Activated CD8-positive, alpha-beta memory T cell treated with anti-CD3 and anti-CD28 coated beads, Interleukin-2, amount 10 ng/mL, durations not matched to agents 7 days and 5 days (primary cell): ENCODE data around the gene VOPP1. TPM values are rescaled to one million over a fixed set of nuclear protein-coding genes. Genes with fewer than 3 reads are reported as not detected.

Experiments
- ATAC-seq: fragments of 150-1000 bp; cut with Tn5 transposase; one replicate; pipeline ENCODE4 v1.10.0; 2021; ENCODE audit warnings: moderate library complexity
- CTCF ChIA-PET: fragments of 350-600 bp; sonication (Branson Sonifier 250); formaldehyde crosslinking; loops from one replicate; lab custom pipeline; 2021; ENCODE audit warnings: antibody characterized with exemption; lab: Charles Lee
- DNase-seq: peaks from one replicate; pipeline ENCODE4 v3.0.0-alpha.2; 2020
- H3K27ac Mint-ChIP-seq: one replicate; pipeline ENCODE4 v1.8.0; 2021; ENCODE audit warnings: mild to moderate bottlenecking, mixed read lengths
- H3K27me3 Mint-ChIP-seq: one replicate; pipeline ENCODE4 v1.8.0; 2021; ENCODE audit warnings: mixed read lengths
- H3K36me3 Mint-ChIP-seq: one replicate; pipeline ENCODE4 v1.8.0; 2021; ENCODE audit warnings: mild to moderate bottlenecking, mixed read lengths
- H3K4me1 Mint-ChIP-seq: one replicate; pipeline ENCODE4 v1.8.0; 2021; ENCODE audit warnings: mixed read lengths
- H3K4me3 Mint-ChIP-seq: one replicate; pipeline ENCODE4 v1.8.0; 2021; ENCODE audit warnings: mild to moderate bottlenecking, moderate library complexity, mixed read lengths
- H3K9me3 Mint-ChIP-seq: one replicate; pipeline ENCODE4 v1.8.0; 2022; ENCODE audit warnings: low read depth, mixed read lengths
- total RNA-seq, 2 experiments: library from RNA; stranded (reverse); gene quantifications; one replicate each; pipeline ENCODE4 v1.2.3, GENCODE V29; 2021

VOPP1 gene
- total RNA-seq, 2 experiments from 2014 or later: 42.3 to 67.3 TPM

- DNase-seq (no peak), ATAC-seq (no peak)
- peaks cover 2% of the 10 kb centered on the region for H3K36me3 Mint-ChIP-seq
- CTCF ChIA-PET: interaction anchor here (1.2 kb wide), 1 partner anchor 25 kb away, joined by 3 read pairs; no protein-coding TSS in a partner anchor
- H3K9me3 Mint-ChIP-seq: no peaks in the 10 kb centered on the region
- no peak overlapping the region for H3K27ac Mint-ChIP-seq
- peaks cover 1% of the 10 kb centered on the region for H3K4me1 Mint-ChIP-seq
- no peaks in the 10 kb centered on the region for H3K27me3 Mint-ChIP-seq
- no peak overlapping the region for H3K4me3 Mint-ChIP-seq
Measured at GRCh38 chr7:55440040-55440690, 132.1 kb downstream of the VOPP1 start.

- H3K4me1 Mint-ChIP-seq: peaks cover 1% of the 10 kb centered on the region
- H3K27me3 Mint-ChIP-seq: no peaks in the 10 kb centered on the region
- DNase-seq (no peak), ATAC-seq (no peak)
- no peaks in the 10 kb centered on the region for H3K9me3 Mint-ChIP-seq
- CTCF ChIA-PET: interaction anchor here (1.2 kb wide), 1 partner anchor 24 kb away, joined by 3 read pairs; no protein-coding TSS in a partner anchor
- no peak overlapping the region for H3K4me3 Mint-ChIP-seq
- H3K27ac Mint-ChIP-seq: no peak overlapping the region
- no peaks in the 10 kb centered on the region for H3K36me3 Mint-ChIP-seq
Measured at GRCh38 chr7:55439627-55440026, 132.7 kb downstream of the VOPP1 start.

DNA sequence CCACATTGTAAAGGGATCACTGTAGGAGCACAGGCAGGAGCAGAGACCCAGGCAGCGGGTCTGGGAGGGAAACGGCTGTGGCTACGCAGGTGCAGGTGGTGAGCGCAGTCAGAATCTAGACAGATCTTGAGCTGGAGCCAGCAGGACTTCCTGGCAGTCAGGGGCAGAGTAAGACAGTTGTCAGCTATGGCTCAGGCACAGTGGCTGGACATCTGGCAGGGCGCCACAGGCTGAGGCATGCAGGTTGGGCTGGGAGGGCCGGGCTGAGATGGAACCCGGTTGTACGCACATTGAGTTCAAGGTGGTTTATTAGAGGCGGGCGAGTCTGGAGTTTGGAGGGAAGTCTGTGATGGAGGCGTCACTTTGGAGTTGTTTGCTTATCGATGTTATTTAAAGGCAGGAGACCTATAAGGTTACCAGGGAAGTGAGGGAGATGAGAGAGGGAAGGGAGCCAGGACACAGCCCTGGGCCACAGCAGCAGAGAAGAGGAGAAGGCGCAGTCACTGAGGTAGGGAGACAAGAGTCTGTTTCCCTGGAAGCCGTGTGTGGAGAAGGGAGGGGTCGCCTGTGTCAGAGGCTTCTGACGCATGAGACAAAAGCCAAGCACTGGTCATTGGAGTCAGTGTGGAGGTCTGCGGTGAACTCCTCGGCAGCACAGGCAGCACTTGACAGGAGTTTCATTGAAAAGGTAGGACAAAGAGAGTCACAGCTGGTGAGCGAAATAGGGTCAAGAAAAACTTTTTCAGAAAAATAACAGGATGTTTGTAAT is 133.4 kb downstream of the VOPP1 start:
- no peak overlapping the region for H3K4me3 Mint-ChIP-seq
- no peaks in the 10 kb centered on the region for H3K27me3 Mint-ChIP-seq
- peaks cover 1% of the 10 kb centered on the region for H3K4me1 Mint-ChIP-seq
- no peak overlapping the region for H3K27ac Mint-ChIP-seq
- ATAC-seq (no peak), DNase-seq (no peak)
- CTCF ChIA-PET: interaction anchor here (1.2 kb wide), 1 partner anchor 23 kb away, joined by 3 read pairs; no protein-coding TSS in a partner anchor
- H3K36me3 Mint-ChIP-seq: no peaks in the 10 kb centered on the region
- no peaks in the 10 kb centered on the region for H3K9me3 Mint-ChIP-seq

GRCh38 chr7:55438085-55438756 is 134.1 kb downstream of the VOPP1 start:
- no peak overlapping the region for H3K27ac Mint-ChIP-seq
- no peaks in the 10 kb centered on the region for H3K27me3 Mint-ChIP-seq
- CTCF ChIA-PET: no interaction called here

GRCh38 chr7:55437375-55437774 is 134.9 kb downstream of the VOPP1 start:
- ATAC-seq: no peak
- DNase-seq: no peak
- Mint-ChIP-seq H3K36me3 (no peaks in the 10 kb centered on the region), H3K4me3 (no peak overlapping the region), H3K4me1 (peaks cover 1% of the 10 kb centered on the region), H3K9me3 (no peaks in the 10 kb centered on the region), H3K27ac (no peak overlapping the region), H3K27me3 (no peaks in the 10 kb centered on the region)
- CTCF ChIA-PET: no interaction called here

More at GRCh38 chr7:55438085-55438756, 134.1 kb downstream of the VOPP1 start:
- Mint-ChIP-seq H3K36me3 (no peaks in the 10 kb centered on the region), H3K4me3 (no peak overlapping the region), H3K4me1 (peaks cover 1% of the 10 kb centered on the region), H3K9me3 (no peaks in the 10 kb centered on the region)
- ATAC-seq (no peak), DNase-seq (no peak)

GRCh38 chr7:55436457-55436856 is 135.8 kb downstream of the VOPP1 start:
- CTCF ChIA-PET: no interaction called here
- no peaks in the 10 kb centered on the region for H3K9me3 Mint-ChIP-seq

DNA sequence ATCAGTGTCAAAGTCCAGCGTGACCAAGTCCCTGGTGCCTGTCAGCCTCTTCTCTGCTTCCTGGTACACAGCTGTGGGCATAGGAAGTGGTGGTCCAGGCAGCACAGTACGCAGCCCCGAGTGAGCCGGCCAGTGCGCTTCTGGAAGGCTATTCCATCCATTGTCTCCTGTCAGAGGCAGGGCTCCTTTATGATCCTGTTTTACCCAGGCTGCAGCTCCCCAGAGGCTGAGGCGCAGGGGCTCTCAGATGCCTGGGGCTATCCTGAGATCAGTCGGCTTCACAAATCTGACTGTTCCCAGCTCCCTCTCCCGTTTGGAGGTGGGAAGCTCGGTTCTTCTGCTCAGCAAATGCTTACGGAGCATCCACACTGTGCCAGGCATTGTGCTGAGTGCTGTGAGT is 136.8 kb downstream of the VOPP1 start:
- Mint-ChIP-seq H3K36me3 (no peaks in the 10 kb centered on the region), H3K27ac (no peak overlapping the region), H3K27me3 (no peaks in the 10 kb centered on the region), H3K4me3 (no peak overlapping the region), H3K9me3 (no peaks in the 10 kb centered on the region), H3K4me1 (peaks cover 1% of the 10 kb centered on the region)
- DNase-seq (no peak), ATAC-seq (no peak)
- CTCF ChIA-PET: no interaction called here

More at GRCh38 chr7:55436457-55436856, 135.8 kb downstream of the VOPP1 start:
- DNase-seq: no peak
- Mint-ChIP-seq H3K36me3 (no peaks in the 10 kb centered on the region), H3K27ac (no peak overlapping the region), H3K4me3 (no peak overlapping the region), H3K4me1 (peaks cover 1% of the 10 kb centered on the region), H3K27me3 (no peaks in the 10 kb centered on the region)
- no peak for ATAC-seq

- Mint-ChIP-seq H3K9me3 (no peaks in the 10 kb centered on the region), H3K36me3 (no peaks in the 10 kb centered on the region), H3K4me1 (no peaks in the 10 kb centered on the region), H3K27me3 (no peaks in the 10 kb centered on the region), H3K27ac (no peak overlapping the region), H3K4me3 (no peak overlapping the region)
- CTCF ChIA-PET: interaction anchor here (1.1 to 2.1 kb wide), 5 partner anchors 134 to 208 kb away, joined by 3 to 8 read pairs (median 5); no protein-coding TSS in a partner anchor
- DNase-seq (no peak), ATAC-seq (no peak)
Measured at GRCh38 chr7:55432939-55433784, 139.1 kb downstream of the VOPP1 start.

- CTCF ChIA-PET: interaction anchor here (1.1 to 2.1 kb wide), 5 partner anchors 134 to 209 kb away, joined by 3 to 8 read pairs (median 5); no protein-coding TSS in a partner anchor
- H3K4me1 Mint-ChIP-seq: peaks cover 1% of the 10 kb centered on the region
- H3K4me3 Mint-ChIP-seq: no peak overlapping the region
- no peak for ATAC-seq
- H3K27me3 Mint-ChIP-seq: no peaks in the 10 kb centered on the region
- no peaks in the 10 kb centered on the region for H3K36me3 Mint-ChIP-seq
- H3K9me3 Mint-ChIP-seq: no peaks in the 10 kb centered on the region
- DNase-seq: no peak
- H3K27ac Mint-ChIP-seq: no peak overlapping the region
Measured at GRCh38 chr7:55432506-55432905, 139.8 kb downstream of the VOPP1 start.

DNA sequence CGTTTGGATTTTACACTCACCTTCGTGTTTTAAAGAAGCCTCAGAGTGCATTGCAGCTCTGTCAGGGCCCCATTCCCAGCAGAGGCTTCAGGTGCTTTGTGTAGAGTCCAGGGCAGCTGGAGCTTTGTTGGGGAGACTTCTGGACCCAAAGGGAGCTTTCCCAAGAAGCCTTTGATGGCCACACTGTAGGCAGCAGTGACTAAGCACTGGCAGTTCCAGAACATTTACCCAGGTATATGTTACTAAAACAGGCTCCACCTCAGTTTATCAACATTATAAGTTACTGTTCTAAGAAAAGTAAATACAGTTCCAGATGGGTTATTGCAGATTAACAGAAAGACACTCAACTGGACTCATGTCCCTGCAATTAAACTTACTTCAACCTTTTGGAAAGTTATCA is 140.4 kb downstream of the VOPP1 start:
- Mint-ChIP-seq H3K4me3 (no peak overlapping the region), H3K27me3 (no peaks in the 10 kb centered on the region), H3K4me1 (peaks cover 5% of the 10 kb centered on the region), H3K9me3 (no peaks in the 10 kb centered on the region), H3K36me3 (no peaks in the 10 kb centered on the region), H3K27ac (no peak overlapping the region)
- DNase-seq (no peak), ATAC-seq (no peak)
- CTCF ChIA-PET: interaction anchor here (1.3 to 2.1 kb wide), 4 partner anchors 162 to 209 kb away, joined by 4 to 8 read pairs (median 5); no protein-coding TSS in a partner anchor

GRCh38 chr7:55429835-55430499 is 142.3 kb downstream of the VOPP1 start:
- DNase-seq: no peak

DNA sequence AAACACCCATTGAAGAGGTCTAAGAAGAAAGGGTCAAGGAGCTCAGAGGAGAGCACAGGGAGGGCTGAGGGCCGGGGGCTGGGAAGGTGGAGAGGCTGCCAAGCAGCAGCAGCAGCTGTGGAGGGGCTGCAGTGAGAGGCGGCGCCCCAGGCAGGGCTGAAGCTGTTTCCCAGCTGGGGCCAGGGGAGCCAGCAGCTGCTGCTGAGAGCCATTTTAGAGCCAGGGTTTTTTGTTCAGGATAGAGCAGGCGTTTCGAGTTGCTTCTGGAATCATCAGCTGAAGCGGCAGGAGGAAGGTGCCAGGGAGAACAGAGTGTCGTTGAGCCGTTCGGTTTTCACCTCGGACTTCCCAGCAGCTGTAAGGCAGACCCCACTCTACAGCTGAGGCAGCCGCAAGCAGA is 144.5 kb downstream of the VOPP1 start:
- Mint-ChIP-seq H3K36me3 (peaks cover 2% of the 10 kb centered on the region), H3K4me3 (no peak overlapping the region), H3K9me3 (no peaks in the 10 kb centered on the region), H3K27me3 (no peaks in the 10 kb centered on the region), H3K27ac (no peak overlapping the region), H3K4me1 (peaks cover 5% of the 10 kb centered on the region)
- CTCF ChIA-PET: no interaction called here
- DNase-seq (no peak), ATAC-seq (no peak)

More at GRCh38 chr7:55429835-55430499, 142.3 kb downstream of the VOPP1 start:
- CTCF ChIA-PET: interaction anchor here (1.0 kb wide), 1 partner anchor 14 kb away, joined by 5 read pairs; no protein-coding TSS in a partner anchor
- ATAC-seq: no peak
- Mint-ChIP-seq H3K4me3 (no peak overlapping the region), H3K27ac (no peak overlapping the region), H3K27me3 (no peaks in the 10 kb centered on the region), H3K36me3 (peaks cover 2% of the 10 kb centered on the region), H3K4me1 (peaks cover 5% of the 10 kb centered on the region), H3K9me3 (no peaks in the 10 kb centered on the region)
